ENCODE results near the gene KIFC1.

The KIFC1 gene

GRCh38 chr6:33433001-33433543, 41.4 kb downstream of the KIFC1 start:
- H4K20me1 ChIP-seq (ENCODE audit: insufficient read depth, low read length), result no peaks in the 10 kb centered on the region
- no peak overlapping the region for H2AFZ ChIP-seq (ENCODE audit: low read length)
- H3K27me3 ChIP-seq (replicated peaks; ENCODE audit: insufficient read depth, low read length), result no peaks in the 10 kb centered on the region
- no peaks in the 10 kb centered on the region for H3K9me2 ChIP-seq (replicated peaks; ENCODE audit: insufficient read depth, low read length)
- H3F3A ChIP-seq (ENCODE audit: insufficient read depth, low read length), result peaks cover 12% of the 10 kb centered on the region; the same call in 1 of the 2 replicates
- H3K36me3 ChIP-seq (replicated peaks; ENCODE audit: insufficient read depth, low read length), result no peaks in the 10 kb centered on the region
- no peak for TF ChIP-seq EZH2phosphoT487 (IDR thresholded peaks at IDR 0.05; ENCODE audit: low read length)
- no peak overlapping the region for H3K27ac ChIP-seq (ENCODE audit: low read length)
- peaks cover 18% of the 10 kb centered on the region; the same call in 1 of the 2 replicates for H3K4me1 ChIP-seq (ENCODE audit: low read length)
- no peak overlapping the region for H3K4me3 ChIP-seq (ENCODE audit: low read length)
- H3K4me2 ChIP-seq (ENCODE audit: low read depth, low read length), result no peak overlapping the region
- no peaks in the 10 kb centered on the region for H3K9me3 ChIP-seq (replicated peaks; ENCODE audit: insufficient read depth, low read length)
- no peak for DNase-seq
- no peak overlapping the region for H3K9ac ChIP-seq (ENCODE audit: low read length)
- H3K79me2 ChIP-seq (ENCODE audit: low read length), result no peaks in the 10 kb centered on the region

GRCh38 chr6:33433544-33434191, 42.0 kb downstream of the KIFC1 start:
- Histone ChIP-seq H3K27me3 (replicated peaks; ENCODE audit: insufficient read depth, low read length) (no peaks in the 10 kb centered on the region), H4K20me1 (ENCODE audit: insufficient read depth, low read length) (no peaks in the 10 kb centered on the region), H3K9ac (ENCODE audit: low read length) (no peak overlapping the region), H3K79me2 (ENCODE audit: low read length) (no peaks in the 10 kb centered on the region), H3K36me3 (replicated peaks; ENCODE audit: insufficient read depth, low read length) (no peaks in the 10 kb centered on the region), H3K4me1 (ENCODE audit: low read length) (peaks cover 14% of the 10 kb centered on the region; the same call in 1 of the 2 replicates), H3K27ac (ENCODE audit: low read length) (no peak overlapping the region), H2AFZ (ENCODE audit: low read length) (no peak overlapping the region), H3K9me3 (replicated peaks; ENCODE audit: insufficient read depth, low read length) (no peaks in the 10 kb centered on the region), H3K9me2 (replicated peaks; ENCODE audit: insufficient read depth, low read length) (no peaks in the 10 kb centered on the region), H3K4me3 (ENCODE audit: low read length) (no peak overlapping the region), H3K4me2 (ENCODE audit: low read depth, low read length) (no peak overlapping the region), H3F3A (ENCODE audit: insufficient read depth, low read length) (peaks cover 7% of the 10 kb centered on the region; the same call in 1 of the 2 replicates)
- no peak for DNase-seq
- TF ChIP-seq EZH2 (optimal IDR thresholded peaks at IDR 0.05; ENCODE audit: low read depth, low read length) (no peak), EZH2phosphoT487 (IDR thresholded peaks at IDR 0.05; ENCODE audit: low read length) (no peak), CTCF (IDR thresholded peaks at IDR 0.05; ENCODE audit: low read length) (no peak)

GRCh38 chr6:33434961-33435360, 43.3 kb downstream of the KIFC1 start:
- Histone ChIP-seq H3K4me1 (ENCODE audit: low read length) (peaks cover 14% of the 10 kb centered on the region; the same call in 1 of the 2 replicates), H3K4me2 (ENCODE audit: low read depth, low read length) (no peak overlapping the region), H3K4me3 (ENCODE audit: low read length) (no peak overlapping the region), H2AFZ (ENCODE audit: low read length) (no peak overlapping the region), H3F3A (ENCODE audit: insufficient read depth, low read length) (no peaks in the 10 kb centered on the region), H3K9me2 (replicated peaks; ENCODE audit: insufficient read depth, low read length) (no peaks in the 10 kb centered on the region), H3K79me2 (ENCODE audit: low read length) (no peaks in the 10 kb centered on the region), H3K27me3 (replicated peaks; ENCODE audit: insufficient read depth, low read length) (no peaks in the 10 kb centered on the region), H3K27ac (ENCODE audit: low read length) (no peak overlapping the region), H3K9ac (ENCODE audit: low read length) (no peak overlapping the region), H4K20me1 (ENCODE audit: insufficient read depth, low read length) (no peaks in the 10 kb centered on the region), H3K9me3 (replicated peaks; ENCODE audit: insufficient read depth, low read length) (no peaks in the 10 kb centered on the region), H3K36me3 (replicated peaks; ENCODE audit: insufficient read depth, low read length) (no peaks in the 10 kb centered on the region)
- no peak for TF ChIP-seq EZH2phosphoT487 (IDR thresholded peaks at IDR 0.05; ENCODE audit: low read length)
- DNase-seq, result no peak

- no peak overlapping the region for H3K4me2 ChIP-seq (ENCODE audit: low read depth, low read length)
- DNase-seq, result no peak
- H4K20me1 ChIP-seq (ENCODE audit: insufficient read depth, low read length), result no peaks in the 10 kb centered on the region
- H3K27ac ChIP-seq (ENCODE audit: low read length), result no peak overlapping the region
- H3K4me1 ChIP-seq (ENCODE audit: low read length), result no peaks in the 10 kb centered on the region
- TF ChIP-seq EZH2phosphoT487 (IDR thresholded peaks at IDR 0.05; ENCODE audit: low read length) (no peak), CTCF (IDR thresholded peaks at IDR 0.05; ENCODE audit: low read length) (no peak), EZH2 (optimal IDR thresholded peaks at IDR 0.05; ENCODE audit: low read depth, low read length) (no peak)
- H3K79me2 ChIP-seq (ENCODE audit: low read length), result no peaks in the 10 kb centered on the region
- H3K9ac ChIP-seq (ENCODE audit: low read length), result no peak overlapping the region
- H3K36me3 ChIP-seq (replicated peaks; ENCODE audit: insufficient read depth, low read length), result no peaks in the 10 kb centered on the region
- no peaks in the 10 kb centered on the region for H3K27me3 ChIP-seq (replicated peaks; ENCODE audit: insufficient read depth, low read length)
- H3K9me2 ChIP-seq (replicated peaks; ENCODE audit: insufficient read depth, low read length), result no peaks in the 10 kb centered on the region
- no peak overlapping the region for H3K4me3 ChIP-seq (ENCODE audit: low read length)
- no peak overlapping the region for H2AFZ ChIP-seq (ENCODE audit: low read length)
- no peaks in the 10 kb centered on the region for H3F3A ChIP-seq (ENCODE audit: insufficient read depth, low read length)
- no peaks in the 10 kb centered on the region for H3K9me3 ChIP-seq (replicated peaks; ENCODE audit: insufficient read depth, low read length)
Observed at GRCh38 chr6:33437666-33438065, 46.0 kb downstream of the KIFC1 start.

Data from MM.1S (cell line).